ENCODE measurements around the gene SERPINE2.

Gene SERPINE2

DNA sequence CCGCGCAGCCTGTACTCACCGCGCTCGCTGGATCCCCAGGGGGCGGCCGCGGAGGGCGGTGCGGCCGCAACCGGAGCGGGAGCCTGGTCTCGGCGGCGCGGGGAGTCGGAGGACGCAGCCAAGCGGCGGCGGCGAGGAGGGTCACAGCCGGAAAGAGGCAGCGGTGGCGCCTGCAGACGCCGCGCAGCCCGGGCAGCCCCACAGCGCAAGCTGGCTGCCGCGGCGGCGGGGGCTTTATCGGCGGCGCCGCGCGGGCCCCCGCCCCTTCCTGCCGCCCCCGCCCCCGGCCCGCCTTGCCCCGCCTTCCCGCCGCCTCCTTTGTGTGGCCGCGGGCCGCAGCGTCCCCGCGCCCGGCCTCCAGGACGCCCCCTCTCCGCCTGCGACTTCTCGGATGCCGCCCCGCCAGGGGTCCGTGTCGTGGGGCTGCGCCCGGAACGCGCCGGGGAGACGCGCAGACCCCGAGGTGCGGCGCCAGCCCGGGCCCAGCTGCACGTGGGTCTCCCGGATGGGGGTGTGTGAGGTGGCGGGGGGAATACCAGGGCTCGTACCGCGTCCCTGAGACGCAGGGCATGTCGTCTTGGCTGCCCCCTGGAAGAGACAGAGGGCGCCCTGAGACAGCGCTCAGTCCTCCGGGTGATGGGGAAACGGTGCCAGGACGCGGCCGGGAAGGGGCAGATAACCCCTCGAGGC, at the start of gene SERPINE2:
Gene SERPINE2, minus strand, starts transcription at position 207 of the 690 bp plus-strand sequence. CDS start 37,386 bp downstream, outside the sequence.
- peak; percentile 83 for DNase-seq

DNA sequence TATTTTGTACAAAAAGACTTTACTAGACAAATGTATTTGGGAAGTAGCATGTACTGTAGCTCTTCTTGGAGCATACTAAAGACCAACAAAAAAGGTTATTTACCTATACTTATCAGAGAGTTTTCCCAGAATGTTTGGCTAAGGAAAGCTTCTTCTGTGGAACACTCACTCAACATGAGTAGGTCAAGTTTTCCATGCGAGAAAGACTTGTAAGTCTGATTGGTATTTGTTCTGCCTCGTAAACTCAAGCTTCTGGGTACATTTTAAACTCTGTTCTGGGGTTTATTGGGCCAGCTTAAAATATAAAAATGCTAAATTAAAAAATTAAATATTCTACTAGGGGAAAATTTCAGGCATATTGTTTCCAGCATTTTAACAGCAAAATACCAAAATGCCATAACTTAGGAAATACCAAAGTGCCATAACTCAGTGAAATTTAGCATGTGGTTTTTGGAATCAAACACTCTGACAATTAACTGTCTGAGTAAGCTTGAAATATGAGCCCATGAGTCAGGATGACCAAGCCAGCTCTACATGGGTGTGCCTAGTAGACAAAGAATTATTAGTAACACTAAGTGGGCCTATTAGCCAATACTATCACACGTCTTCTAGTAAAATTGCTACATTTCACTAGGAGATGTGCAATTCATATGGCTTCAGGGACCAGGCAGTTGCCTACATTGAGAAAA, 47.3 kb upstream of the SERPINE2 start:
- peak; percentile 97 for DNase-seq

DNA sequence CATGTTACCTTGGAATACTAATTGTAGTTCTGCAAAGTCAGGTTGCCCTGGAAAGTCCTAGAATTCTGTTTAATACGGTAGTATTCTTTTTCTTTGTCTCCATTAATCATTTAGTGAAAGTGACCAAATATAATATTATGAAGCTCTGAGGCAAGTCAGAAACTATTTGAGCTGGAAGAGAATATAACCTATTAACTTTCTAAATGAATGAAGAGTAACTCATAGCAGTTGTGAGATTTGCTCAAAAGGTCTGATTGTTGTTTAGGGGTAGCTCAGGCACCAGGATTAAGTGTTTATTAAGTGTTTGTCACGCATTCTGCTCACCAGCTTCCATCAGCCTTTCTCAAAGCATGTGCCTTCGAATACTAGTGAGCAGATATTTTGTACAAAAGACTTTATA, 46.7 kb upstream of the SERPINE2 start:
- no peak for DNase-seq

- DNase-seq: peak; percentile 84
Observed at GRCh38 chr2:224085246-224085645, 46.2 kb upstream of the SERPINE2 start.

DNA sequence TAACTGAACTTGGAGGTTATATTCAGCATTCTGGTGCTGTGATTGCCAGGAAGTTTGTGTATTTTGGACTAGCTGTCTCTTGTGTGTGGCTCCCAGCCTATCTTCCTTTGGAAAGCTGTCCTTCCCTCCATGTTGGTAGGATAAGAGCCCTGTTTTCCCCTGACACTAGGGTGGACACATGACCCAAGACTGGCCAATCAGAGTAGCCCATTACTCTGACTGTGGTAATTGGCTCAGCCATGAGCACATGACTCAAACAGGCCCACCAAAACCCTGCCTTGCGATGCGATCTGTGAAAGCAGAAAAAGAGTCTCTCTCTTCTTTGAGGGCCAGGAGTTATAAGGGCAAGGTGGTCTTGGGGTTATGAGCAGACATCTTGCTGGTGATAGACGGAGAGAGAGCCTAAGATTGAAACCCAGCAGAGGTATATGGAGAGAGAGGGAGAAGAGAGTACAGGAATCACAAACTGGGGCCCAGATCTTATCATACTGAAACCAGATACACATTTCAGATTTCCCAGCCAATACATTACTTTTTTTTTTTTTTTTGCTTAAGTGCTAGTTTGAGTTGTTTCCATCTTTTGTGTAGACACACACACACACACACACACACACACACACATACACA, 45.3 kb upstream of the SERPINE2 start:
- DNase-seq: no peak

DNA sequence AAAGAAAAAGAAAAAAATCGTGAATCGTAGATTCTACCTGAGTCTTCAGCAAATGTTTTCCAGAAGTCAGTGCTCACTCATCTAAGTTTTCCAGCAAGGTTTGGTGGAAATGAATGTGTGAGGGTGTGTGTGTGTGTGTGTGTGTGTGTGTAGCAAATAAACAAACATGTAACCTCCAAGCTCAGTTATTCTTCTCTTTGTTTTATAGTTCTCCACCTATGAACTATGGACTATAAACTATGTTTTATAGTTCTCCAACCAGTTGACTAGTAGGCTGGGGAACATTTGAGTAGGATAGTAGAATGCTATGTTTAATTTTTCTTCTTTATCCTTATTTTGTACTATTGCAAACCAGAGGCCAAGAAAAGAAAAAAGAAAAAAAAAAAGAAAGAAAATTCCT, 44.6 kb upstream of the SERPINE2 start:
- DNase-seq: no peak

DNA sequence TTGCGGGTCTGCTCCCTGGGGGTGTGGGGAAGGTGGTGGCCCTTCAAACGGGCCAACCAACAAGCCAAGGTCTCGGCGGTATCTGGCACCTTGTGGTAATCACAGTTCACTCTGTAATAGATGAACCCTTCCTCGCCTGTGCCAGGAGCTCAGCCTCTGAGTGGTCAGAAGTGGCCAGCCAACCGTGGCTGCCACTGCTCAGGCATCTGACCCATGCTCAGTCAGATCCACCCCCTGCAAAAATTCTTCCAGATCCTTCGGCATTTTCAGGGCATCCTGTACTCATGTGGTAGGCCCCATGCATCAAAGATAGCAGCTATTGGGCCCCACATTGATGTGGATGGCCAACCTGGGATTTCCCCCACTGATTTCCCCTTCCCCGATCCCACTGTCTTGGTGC, 39.6 kb upstream of the SERPINE2 start:
- no peak for DNase-seq

GRCh38 chr2:224077773-224078507, 38.9 kb upstream of the SERPINE2 start:
- peak; percentile 71 for DNase-seq

DNA sequence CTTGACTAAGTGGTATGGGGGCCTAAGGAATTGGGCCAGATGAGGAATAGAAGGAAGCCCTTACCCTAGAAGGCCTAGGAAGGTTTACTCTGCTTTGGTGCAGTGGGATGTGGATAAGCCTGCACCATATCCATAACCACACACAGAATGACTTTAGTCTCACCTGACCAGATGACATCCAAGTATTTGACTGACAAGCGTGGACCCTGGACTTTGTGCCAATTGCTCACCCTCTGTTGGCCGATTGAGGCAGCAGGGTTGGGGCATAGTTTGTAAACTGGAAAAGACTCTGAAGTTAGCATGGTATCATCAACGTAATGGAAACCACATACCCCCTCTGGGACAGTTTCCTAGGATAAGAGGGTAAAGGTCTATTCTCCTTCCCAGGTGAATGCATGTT, 36.5 kb upstream of the SERPINE2 start:
- no peak for DNase-seq

DNA sequence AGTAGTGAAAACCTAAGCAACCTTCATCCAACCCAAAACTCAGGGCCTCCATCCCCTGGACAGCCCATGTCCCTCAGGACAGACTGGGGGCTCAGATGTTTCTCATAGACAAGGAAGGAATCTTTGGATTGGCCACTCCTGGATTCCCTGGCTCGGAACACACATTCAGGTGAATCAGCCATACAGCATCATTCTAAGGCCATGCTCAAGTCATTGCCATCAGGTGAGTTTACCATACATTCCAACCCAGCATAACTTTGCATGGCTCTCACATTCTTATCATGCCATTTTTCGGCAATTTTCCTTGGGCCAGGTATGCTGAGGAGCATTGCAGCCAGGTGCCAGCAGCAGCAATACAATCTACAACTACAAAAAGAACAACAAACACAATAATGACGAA, 34.6 kb upstream of the SERPINE2 start:
- no peak for DNase-seq

DNA sequence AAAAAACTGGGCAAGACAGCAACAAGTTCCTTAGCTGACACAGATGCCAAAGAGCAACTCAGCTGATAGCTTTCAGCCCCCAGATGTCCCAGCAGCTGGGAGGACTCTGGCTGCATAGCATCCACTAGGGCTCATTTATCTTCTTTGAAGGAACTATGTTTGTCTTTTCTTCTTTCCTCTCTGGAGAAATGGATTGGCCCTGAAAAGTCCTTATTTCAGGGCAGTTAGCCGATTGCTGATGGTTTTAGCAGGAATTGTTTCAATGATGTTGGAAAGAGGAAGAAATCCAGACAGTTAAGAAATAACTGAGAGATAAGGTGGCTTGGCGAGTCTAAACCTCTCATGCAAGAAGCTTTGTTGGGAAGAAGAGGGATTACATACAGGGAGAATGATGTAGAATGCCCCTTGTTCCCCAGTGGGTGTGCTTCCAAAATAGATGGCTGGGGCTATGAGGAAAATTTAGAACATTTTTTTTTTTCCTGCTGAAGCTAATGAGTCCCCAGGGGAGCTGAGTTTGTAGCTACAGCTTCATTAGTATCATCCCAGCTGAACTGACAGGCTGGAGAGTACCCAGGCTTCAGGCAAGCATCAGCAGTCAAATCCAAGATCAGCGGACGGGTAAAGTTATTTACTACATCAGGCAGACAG, 33.6 kb upstream of the SERPINE2 start:
- DNase-seq: peak; percentile 50

GRCh38 chr2:224069172-224069571, 30.1 kb upstream of the SERPINE2 start:
- peak; percentile 20 for DNase-seq

DNA sequence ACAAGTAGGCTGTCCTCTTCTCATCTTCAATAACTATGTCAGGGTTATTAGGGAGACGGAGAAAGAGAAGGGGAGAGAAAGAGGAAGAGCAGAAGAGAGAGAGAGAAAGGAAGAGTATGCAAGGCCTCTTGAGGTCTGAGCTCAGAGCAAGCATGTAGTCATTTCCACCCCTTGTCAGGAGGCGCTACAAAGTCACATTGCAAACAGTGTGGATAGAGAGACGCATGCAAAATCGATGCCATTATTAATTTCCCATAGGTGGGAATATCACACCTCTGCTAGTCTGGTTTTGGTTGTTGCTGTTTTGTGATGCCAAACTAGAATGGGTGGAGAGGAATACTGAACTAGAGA, 24.2 kb upstream of the SERPINE2 start:
- no peak for DNase-seq

DNA sequence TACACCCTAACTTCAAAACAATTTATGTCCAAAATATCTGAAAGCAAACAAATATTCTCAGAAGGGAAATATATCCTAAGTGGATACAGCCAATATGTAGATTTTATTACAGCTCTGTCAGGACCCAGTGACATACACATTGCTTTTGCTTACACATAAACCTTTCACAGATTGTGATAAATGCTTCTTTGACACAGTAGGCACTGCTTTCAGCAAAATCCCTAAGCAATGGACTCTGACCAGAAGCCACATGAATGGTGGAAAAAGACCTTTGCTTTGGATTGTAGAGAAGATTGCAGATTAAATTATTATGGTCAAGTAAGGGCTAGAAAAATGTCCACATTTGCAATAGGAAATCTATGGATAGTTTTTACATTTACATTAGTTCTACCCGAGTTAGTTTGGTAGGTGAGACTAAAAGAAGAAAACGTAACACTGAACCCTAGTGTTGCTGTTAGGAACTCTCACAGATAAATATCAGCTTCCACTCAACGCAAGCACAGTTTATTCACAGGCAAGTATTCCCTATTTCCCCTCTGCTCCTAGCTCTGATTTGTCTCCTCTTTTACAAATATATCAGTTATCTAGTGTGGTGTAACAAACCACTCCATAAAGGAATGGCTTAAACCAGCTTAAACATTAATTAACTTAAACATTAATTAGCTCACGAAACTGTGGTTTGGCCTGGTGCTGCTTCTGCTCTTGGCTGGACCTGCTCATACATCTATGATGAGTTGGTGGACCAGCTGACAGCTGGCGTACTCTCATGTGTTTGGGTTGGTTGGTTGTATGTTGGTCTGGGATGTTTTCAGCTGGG, 23.6 kb upstream of the SERPINE2 start:
- no peak for DNase-seq

GRCh38 chr2:224060783-224061482, 21.8 kb upstream of the SERPINE2 start:
- no peak for DNase-seq

DNA sequence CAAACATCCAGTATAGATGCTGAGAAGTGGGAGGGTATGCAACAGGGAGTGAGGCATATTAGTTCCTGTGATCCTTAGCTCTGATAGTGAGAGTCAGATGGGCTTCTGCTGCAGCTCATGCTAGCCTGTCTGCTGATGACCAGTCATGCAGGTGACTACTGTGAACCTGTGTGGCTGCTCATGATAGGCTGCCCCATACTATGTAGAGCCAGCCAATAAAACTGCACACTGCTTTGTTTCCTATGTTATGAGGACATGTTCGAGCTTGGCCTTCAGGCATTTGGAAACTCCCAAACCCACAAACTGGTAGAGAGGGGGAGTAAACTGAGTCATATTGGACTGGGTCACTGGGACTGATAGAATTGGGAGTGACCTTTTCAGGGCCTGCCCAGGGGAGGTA, 20.1 kb upstream of the SERPINE2 start:
- no peak for DNase-seq

DNA sequence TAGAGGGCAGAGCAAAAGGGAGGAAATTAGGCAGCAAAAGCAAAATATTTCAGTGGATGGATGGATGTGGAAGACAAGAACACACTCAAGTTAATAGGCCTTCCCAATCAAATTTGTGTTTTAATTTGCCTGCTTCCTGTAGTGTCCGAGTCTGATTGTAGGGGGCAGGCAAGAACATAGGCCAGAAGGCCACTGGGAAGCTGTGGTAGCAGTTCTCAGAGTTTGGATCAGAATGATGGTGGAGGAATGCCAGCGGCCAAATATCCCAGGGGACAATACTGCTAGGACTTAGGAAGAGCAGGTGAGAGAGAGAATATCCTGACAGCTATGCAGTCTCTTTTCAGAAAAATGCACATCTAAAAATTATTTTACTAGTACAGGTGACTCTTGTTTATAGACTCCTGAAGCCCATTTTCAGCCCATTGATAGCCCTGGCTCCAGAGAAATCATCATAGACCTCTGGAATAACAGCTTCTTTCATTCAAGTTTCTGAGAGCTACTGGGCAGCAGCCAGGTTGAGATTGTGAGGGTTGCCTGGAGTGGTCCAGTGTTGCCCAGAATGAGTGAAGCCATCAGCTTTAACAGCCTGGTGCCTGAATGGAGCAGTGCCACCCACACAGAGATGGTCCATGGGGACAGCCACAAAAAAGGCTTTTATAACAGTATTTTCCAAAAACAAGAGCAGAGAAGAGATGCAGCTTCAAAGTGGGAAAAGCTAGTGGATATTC, 19.1 kb upstream of the SERPINE2 start:
- no peak for DNase-seq

- no peak for DNase-seq
Observed at GRCh38 chr2:224056889-224057288, 17.8 kb upstream of the SERPINE2 start.

GRCh38 chr2:224055101-224055500, 16.0 kb upstream of the SERPINE2 start:
- DNase-seq: peak; percentile 18

GRCh38 chr2:224046752-224047151, 7.7 kb upstream of the SERPINE2 start:
- DNase-seq: peak; percentile 51
